ENCODE data around the gene POC5. TPM values are rescaled to one million over a fixed set of nuclear protein-coding genes. Genes with fewer than 3 reads are reported as not detected.

The POC5 gene
- total and polyA plus RNA-seq, 2 experiments from 2014 or later, result 4.6 to 19.2 TPM

GRCh38 chr5:75627801-75628200 lies 89.4 kb downstream of the POC5 start:
- no peak overlapping the region for H3K27ac ChIP-seq
- no peak for TF ChIP-seq CTCF (IDR thresholded peaks at IDR 0.05; ENCODE audit: poor library complexity)
- no peak for TF ChIP-seq EZH2 (IDR thresholded peaks at IDR 0.05; ENCODE audit: borderline replicate concordance)
- no peak for TF ChIP-seq EZH2phosphoT487 (IDR thresholded peaks at IDR 0.05; ENCODE audit: low read depth, severe bottlenecking, unreplicated experiment)
- H3K27me3 ChIP-seq, result no peaks in the 10 kb centered on the region
- DNase-seq (ENCODE audit: low spot score), result no peak
- H2AFZ ChIP-seq, result no peak overlapping the region
- H3K4me2 ChIP-seq, result no peak overlapping the region
- H3K79me2 ChIP-seq, result no peaks in the 10 kb centered on the region
- H4K20me1 ChIP-seq (ENCODE audit: insufficient read depth, poor library complexity, severe bottlenecking), result no peaks in the 10 kb centered on the region
- H3K4me3 ChIP-seq, result no peak overlapping the region
- H3K9me2 ChIP-seq (replicated peaks; ENCODE audit: insufficient read depth), result no peaks in the 10 kb centered on the region
- H3K9me3 ChIP-seq (ENCODE audit: low read depth), result no peaks in the 10 kb centered on the region
- WGBS (ENCODE audit: low lambda C conversion rate, missing lambda C conversion rate), result 100% methylated on average over 1 of the region's 1 CpG
- no peaks in the 10 kb centered on the region for H3K36me3 ChIP-seq (replicated peaks; ENCODE audit: insufficient read depth, low read depth)
- peaks cover 15% of the 10 kb centered on the region for H3K4me1 ChIP-seq (ENCODE audit: insufficient read depth)

GRCh38 chr5:75626959-75627358 lies 90.3 kb downstream of the POC5 start:
- Histone ChIP-seq H3K4me1 (ENCODE audit: insufficient read depth) (peaks cover 19% of the 10 kb centered on the region), H3K36me3 (replicated peaks; ENCODE audit: insufficient read depth, low read depth) (no peaks in the 10 kb centered on the region), H3K9me2 (replicated peaks; ENCODE audit: insufficient read depth) (no peaks in the 10 kb centered on the region), H3K79me2 (no peaks in the 10 kb centered on the region), H3K4me2 (no peak overlapping the region), H3K27me3 (no peaks in the 10 kb centered on the region), H3K27ac (no peak overlapping the region), H3K9me3 (ENCODE audit: low read depth) (no peaks in the 10 kb centered on the region), H4K20me1 (ENCODE audit: insufficient read depth, poor library complexity, severe bottlenecking) (no peaks in the 10 kb centered on the region), H3K4me3 (no peak overlapping the region), H2AFZ (no peak overlapping the region)
- TF ChIP-seq EZH2phosphoT487 (IDR thresholded peaks at IDR 0.05; ENCODE audit: low read depth, severe bottlenecking, unreplicated experiment) (no peak), EZH2 (IDR thresholded peaks at IDR 0.05; ENCODE audit: borderline replicate concordance) (no peak)
- no peak for DNase-seq (ENCODE audit: low spot score)

Small RNA genes within 50 kb of the gene (small RNA-seq; reads per million reads assigned to genes)
- not detected for gene RNU6-680P

Other genes starting within 250 kb of the POC5 start
- gene CERT1, start 205.8 kb downstream of the POC5 start, total RNA-seq, result 40.5 and 42.0 TPM in 2 replicates
- 15.6 and 20.7 TPM in 2 replicates for gene CERT1, start 205.8 kb downstream of the POC5 start, polyA plus RNA-seq
- 22.0 and 27.1 TPM in 2 replicates for gene POLK, start 205.5 kb downstream of the POC5 start, total RNA-seq
- 9.0 and 11.1 TPM in 2 replicates for gene POLK, start 205.5 kb downstream of the POC5 start, polyA plus RNA-seq
- 1.4 and 4.7 TPM in 2 replicates for gene ANKDD1B, start 106.0 kb downstream of the POC5 start, total RNA-seq
- gene ANKDD1B, start 106.0 kb downstream of the POC5 start, polyA plus RNA-seq, result 0.71 and 2.3 TPM in 2 replicates

Measured in hepatocyte (in vitro differentiated cells).